GM21737 (cell line): ENCODE data around the gene SEC24A.
A peak's percentile ranks its signal among the peaks of the same experiment; 100 is the strongest.
"Not testable (repeated sequence)": the region's sequence is repeated elsewhere in the genome, so short reads cannot be mapped to it uniquely, and the experiment has no call there.

Experiments
- ATAC-seq: cut with Tn5 transposase; IDR thresholded peaks from one replicate; pipeline ENCODE4 v1.9.1; 2021; ENCODE audit warnings: mild to moderate bottlenecking, moderate library complexity; ENCODE audit not compliant: unreplicated experiment

SEC24A gene

GRCh38 chr5:134738963-134739661 lies 90.5 kb downstream of the SEC24A start:
- no peak for ATAC-seq

- no peak for ATAC-seq
Observed at GRCh38 chr5:134741052-134741451, 92.5 kb downstream of the SEC24A start.

GRCh38 chr5:134742134-134742533 lies 93.5 kb downstream of the SEC24A start:
- ATAC-seq = no peak

- no peak for ATAC-seq
Observed at GRCh38 chr5:134749415-134749814, 100.8 kb downstream of the SEC24A start.

- no peak for ATAC-seq
Observed at GRCh38 chr5:134758176-134758503, 109.6 kb downstream of the SEC24A start.

- peak; percentile 99 for ATAC-seq
Observed at GRCh38 chr5:134758504-134759341, 110.1 kb downstream of the SEC24A start, which contains the start of gene DDX46. Gene DDX46, plus strand, starts transcription at chr5:134758779. Its CDS starts 160 bp downstream, at chr5:134758939.

- not testable (repeated sequence) for ATAC-seq
Observed at GRCh38 chr5:134767528-134768291, 119.1 kb downstream of the SEC24A start.

GRCh38 chr5:134769206-134769605 lies 120.6 kb downstream of the SEC24A start:
- no peak for ATAC-seq

- ATAC-seq = no peak
Observed at GRCh38 chr5:134772461-134773125, 124.0 kb downstream of the SEC24A start.

GRCh38 chr5:134777366-134777765 lies 128.8 kb downstream of the SEC24A start:
- ATAC-seq = no peak
